Measurements from ENCODE around the gene CHI3L1. TPM values are rescaled to one million over a fixed set of nuclear protein-coding genes. Genes with fewer than 3 reads are reported as not detected.

CHI3L1 gene
- total RNA-seq, 1 experiment from 2014 or later, result 0.24 TPM

GRCh38 chr1:203151362-203152157 lies 34.9 kb downstream of the CHI3L1 start:
- peak; percentile 60 for DNase-seq (ENCODE audit: low spot score)

- DNase-seq (ENCODE audit: low spot score), result no peak
These were observed 35.8 kb downstream of the CHI3L1 start for GRCh38 chr1:203150511-203151297.

GRCh38 chr1:203149188-203149840 lies 37.2 kb downstream of the CHI3L1 start:
- no peak for DNase-seq (ENCODE audit: low spot score)

- DNase-seq (ENCODE audit: low spot score), result no peak
These were observed 37.9 kb downstream of the CHI3L1 start for GRCh38 chr1:203148579-203148978.

GRCh38 chr1:203148127-203148526 lies 38.4 kb downstream of the CHI3L1 start:
- DNase-seq (ENCODE audit: low spot score), result no peak

- no peak for DNase-seq (ENCODE audit: low spot score)
These were observed 39.1 kb downstream of the CHI3L1 start for GRCh38 chr1:203147376-203147775.

- DNase-seq (ENCODE audit: low spot score), result no peak
These were observed 40.0 kb downstream of the CHI3L1 start for GRCh38 chr1:203146537-203146936.

- no peak for DNase-seq (ENCODE audit: low spot score)
These were observed 40.5 kb downstream of the CHI3L1 start for GRCh38 chr1:203146042-203146369.

- DNase-seq (ENCODE audit: low spot score), result no peak
These were observed 41.0 kb downstream of the CHI3L1 start for GRCh38 chr1:203145321-203146041.

- DNase-seq (ENCODE audit: low spot score), result peak; percentile 58
These were observed 41.8 kb downstream of the CHI3L1 start for GRCh38 chr1:203144661-203145060.

- no peak for DNase-seq (ENCODE audit: low spot score)
These were observed 42.9 kb downstream of the CHI3L1 start for GRCh38 chr1:203143641-203144040.

GRCh38 chr1:203142684-203143408 lies 43.7 kb downstream of the CHI3L1 start:
- no peak for DNase-seq (ENCODE audit: low spot score)

- no peak for DNase-seq (ENCODE audit: low spot score)
These were observed 44.4 kb downstream of the CHI3L1 start for GRCh38 chr1:203142124-203142523.

GRCh38 chr1:203140743-203141520 lies 45.6 kb downstream of the CHI3L1 start:
- DNase-seq (ENCODE audit: low spot score), result no peak

- DNase-seq (ENCODE audit: low spot score), result no peak
These were observed 46.5 kb downstream of the CHI3L1 start for GRCh38 chr1:203139976-203140475.

GRCh38 chr1:203138066-203138465 lies 48.4 kb downstream of the CHI3L1 start:
- DNase-seq (ENCODE audit: low spot score), result no peak

- DNase-seq (ENCODE audit: low spot score), result no peak
These were observed 49.2 kb downstream of the CHI3L1 start for GRCh38 chr1:203137324-203137723.

GRCh38 chr1:203136409-203137042 lies 50.0 kb downstream of the CHI3L1 start:
- no peak for DNase-seq (ENCODE audit: low spot score)

GRCh38 chr1:203135636-203136305 lies 50.7 kb downstream of the CHI3L1 start:
- DNase-seq (ENCODE audit: low spot score), result peak; percentile 74
